SIG-M5 (cell line): ENCODE measurements around the gene DRAXIN.
"Not testable (repeated sequence)": the region's sequence is repeated elsewhere in the genome, so short reads cannot be mapped to it uniquely, and the experiment has no call there.

ENCODE experiments used
- DNase-seq: peaks from one replicate; lab custom pipeline; 2025; lab: John Stamatoyannopoulos, UW

Gene DRAXIN

GRCh38 chr1:11691302-11691914 is at the start of gene DRAXIN:
Gene DRAXIN (plus strand): TSS chr1:11691710. CDS start chr1:11706259, 14,549 bp downstream.
- DNase-seq = no peak

GRCh38 chr1:11641776-11642305 is 49.7 kb upstream of the DRAXIN start:
- DNase-seq = no peak

GRCh38 chr1:11642418-11643017 is 49.0 kb upstream of the DRAXIN start:
- DNase-seq = not testable (repeated sequence)

GRCh38 chr1:11643782-11644181 is 47.7 kb upstream of the DRAXIN start:
- DNase-seq = no peak

GRCh38 chr1:11645270-11645669 is 46.2 kb upstream of the DRAXIN start:
- DNase-seq = no peak

GRCh38 chr1:11645670-11646265 is 45.7 kb upstream of the DRAXIN start:
- DNase-seq = no peak

GRCh38 chr1:11646317-11646716 is 45.2 kb upstream of the DRAXIN start:
- no peak for DNase-seq

- no peak for DNase-seq
Observed at GRCh38 chr1:11647333-11647732, 44.2 kb upstream of the DRAXIN start.

- no peak for DNase-seq
Observed at GRCh38 chr1:11648039-11648438, 43.5 kb upstream of the DRAXIN start.

- no peak for DNase-seq
Observed at GRCh38 chr1:11648732-11649158, 42.8 kb upstream of the DRAXIN start.

- DNase-seq = no peak
Observed at GRCh38 chr1:11649237-11649623, 42.3 kb upstream of the DRAXIN start.

- no peak for DNase-seq
Observed at GRCh38 chr1:11649624-11650330, 41.7 kb upstream of the DRAXIN start.

- DNase-seq = no peak
Observed at GRCh38 chr1:11650331-11650991, 41.0 kb upstream of the DRAXIN start.

- DNase-seq = no peak
Observed at GRCh38 chr1:11651017-11651416, 40.5 kb upstream of the DRAXIN start.

- DNase-seq = no peak
Observed at GRCh38 chr1:11652203-11652780, 39.2 kb upstream of the DRAXIN start.

- DNase-seq = no peak
Observed at GRCh38 chr1:11653101-11653860, 38.2 kb upstream of the DRAXIN start.

- no peak for DNase-seq
Observed at GRCh38 chr1:11653861-11654136, 37.7 kb upstream of the DRAXIN start.

- DNase-seq = no peak
Observed at GRCh38 chr1:11654137-11654938, 37.2 kb upstream of the DRAXIN start, which contains the start of the genes FBXO2 and FBXO44. Gene FBXO2 (minus strand): TSS chr1:11654429. CDS start chr1:11654340, 89 bp downstream. Gene FBXO44 (plus strand): TSS chr1:11654877. CDS start chr1:11655836, 959 bp downstream.

- no peak for DNase-seq
Observed at GRCh38 chr1:11654939-11655808, 36.3 kb upstream of the DRAXIN start.
